Measurements from ENCODE around the gene LRRN2. TPM values are rescaled to one million over a fixed set of nuclear protein-coding genes. Genes with fewer than 3 reads are reported as not detected.

Gene LRRN2
- total and polyA plus RNA-seq, 2 of the 8 experiments (the other 6 are each of a cell fraction or from before 2014, with no cell fraction given) = 1.8 to 2.3 TPM

- TF ChIP-seq RNF2 (IDR thresholded peaks at IDR 0.05; ENCODE audit: borderline replicate concordance, low read depth, low read length, missing control alignments, poor library complexity, severe bottlenecking) = no peak
- TF ChIP-seq CTBP2 (IDR thresholded peaks at IDR 0.05; ENCODE audit: borderline replicate concordance, insufficient read depth, insufficient read length, low read length) = no peak
- TF ChIP-seq SIN3A (conservative IDR thresholded peaks at IDR 0.05 in 1 of 2, IDR thresholded peaks at IDR 0.05 in 1 of 2; ENCODE audit: low read depth in 1 of 2, low read length in 2 of 2) = no peak
- no peak for TF ChIP-seq GTF2F1 (IDR thresholded peaks at IDR 0.05; ENCODE audit: borderline replicate concordance, low read depth, low read length)
- TF ChIP-seq CHD7 (IDR thresholded peaks at IDR 0.05; ENCODE audit: insufficient replicate concordance, low read length) = no peak
- TF ChIP-seq HDAC2 (IDR thresholded peaks at IDR 0.05; ENCODE audit: borderline replicate concordance in 1 of 2, low read depth in 2 of 2, low read length in 2 of 2) = no peak
- TF ChIP-seq JUND (IDR thresholded peaks at IDR 0.05; ENCODE audit: low read length) = no peak
Measured at GRCh38 chr1:204648576-204648975, 37.0 kb downstream of the LRRN2 start (continued).
